Pancreas (tissue), 10 donors: ENCODE results near the gene DENND1A. TPM values are rescaled to one million over a fixed set of nuclear protein-coding genes. Genes with fewer than 3 reads are reported as not detected.

Source experiments
- ATAC-seq, 4 donors: fragments of 200-7000 bp; cut with Tn5 transposase; one replicate each; pipeline versions ENCODE4 v1.8.0 to v1.9.1; 2020; ENCODE audit warnings: mild to moderate bottlenecking in 4 of 4, moderate library complexity in 4 of 4
- DNase-seq, 6 donors: peaks; one replicate each; pipeline ENCODE4 v3.0.0-alpha.2; 2020
- FAIRE-seq: peaks from 2 replicates; lab custom pipeline; 2012; peaks lifted over from hg19 to GRCh38; lab: Jason Lieb, UNC
- H3K27ac ChIP-seq, 4 donors: fragments of 200-600 bp; sonication (generic); 1 replicate in 3 of 4; 2 replicates in 1 of 4; pipeline versions ENCODE4 v1.5.0 to v1.8.0; 2020
- H3K27me3 ChIP-seq, 4 donors: fragments of 200-600 bp; one replicate each; pipeline ENCODE4 v1.8.0; 2021
- H3K36me3 ChIP-seq, 3 donors: fragments of 200-600 bp; sonication (generic) in 1 of 3; one replicate each; pipeline versions ENCODE4 v1.5.0 to v1.8.0; 2020 to 2021
- H3K4me1 ChIP-seq, 3 donors: fragments of 200-600 bp; one replicate each; pipeline ENCODE4 v1.8.0; 2021
- H3K4me3 ChIP-seq, 4 donors: fragments of 200-600 bp; sonication (generic) in 2 of 4; one replicate each; pipeline versions ENCODE4 v1.5.0 to v1.8.0; 2020 to 2021
- H3K9me3 ChIP-seq, 4 donors: fragments of 200-600 bp; one replicate each; pipeline ENCODE4 v1.8.0; 2021
- WGBS, 2 donors: extraction: QIAGEN DNeasy Blood & Tissue Kit; methylation state at CpG; one replicate each; pipeline ENCODE4 v1.1.7; 2013; 5-methylcytosine and 5-hydroxymethylcytosine counted together
- intact Hi-C, 3 donors: fragments of 100-400 bp; cut with DNase I; formaldehyde crosslinking; loops; one replicate each; pipeline versions ENCODE4 v1.11.1 to v1.14.2; 2022
- polyA plus RNA-seq, 2 donors: library from polyadenylated mRNA; stranded (reverse); fragments of 200-250 nt; gene quantifications; one replicate each; pipeline ENCODE4 v1.2.3, GENCODE V29; 2013
- total RNA-seq, 6 donors: library from RNA; stranded (reverse); fragmentation: NEBNext Ultra II Directional in 4 of 6; extraction: Animal tissue kit (Norgen Biotek cat#: 25700) in 4 of 6; gene quantifications; one replicate each; pipeline versions ENCODE4 v1.2.1 to v1.2.4, GENCODE V29; 2021 to 2023
- TF ChIP-seq, protein P1 (sequence below), 4 donors: fragments of 200-600 bp; sonication (generic) in 3 of 4; IDR thresholded peaks; one replicate each; pipeline versions ENCODE4 v1.5.0 to v1.8.0; 2021; ENCODE audit warnings: antibody characterized with exemption in 4 of 4
- donor health status: healthy with polysubstance abuse.
- donor health status: DM: no; HTN: no; CAD: no; lungs with moderate emphysema.
- donor health status: DM: no; HTN: no; CAD: no.
- donor health status: control.
- donor health status: control.
- donor health status: Bipolar disorder and iron deficiency.
- donor health status: DM: yes; HTN: yes; CAD: no.
- donor health status: DM: no; HTN: no; CAD: no.
- donor health status: DM: no; HTN: no; CAD: no.
- donor health status: DM: yes; HTN: yes; CAD: no.

Gene DENND1A
- total and polyA plus RNA-seq, 8 donors: 4.5 to 8.3 (median 5.6) TPM

GRCh38 chr9:123373447-123373923, 556.4 kb downstream of the DENND1A start:
- WGBS, 2 donors: 4 to 6% methylated on average over 38 to 60 of the region's 60 CpGs
- Histone ChIP-seq H3K4me3 (no peak overlapping the region), H3K4me1 (peaks cover 0 to 6% (median 0%) of the 10 kb centered on the region in 3 donors), H3K27me3 (peaks cover 0 to 22% (median 0%) of the 10 kb centered on the region in 4 donors), H3K36me3 (no peaks in the 10 kb centered on the region), H3K27ac (no peak overlapping the region), H3K9me3 (no peaks in the 10 kb centered on the region)
- FAIRE-seq (no peak), DNase-seq (peak in 1 of 6 donors; percentile 53), ATAC-seq (peak in 1 of 4 donors; percentile 27)
- TF ChIP-seq, protein P1, sequence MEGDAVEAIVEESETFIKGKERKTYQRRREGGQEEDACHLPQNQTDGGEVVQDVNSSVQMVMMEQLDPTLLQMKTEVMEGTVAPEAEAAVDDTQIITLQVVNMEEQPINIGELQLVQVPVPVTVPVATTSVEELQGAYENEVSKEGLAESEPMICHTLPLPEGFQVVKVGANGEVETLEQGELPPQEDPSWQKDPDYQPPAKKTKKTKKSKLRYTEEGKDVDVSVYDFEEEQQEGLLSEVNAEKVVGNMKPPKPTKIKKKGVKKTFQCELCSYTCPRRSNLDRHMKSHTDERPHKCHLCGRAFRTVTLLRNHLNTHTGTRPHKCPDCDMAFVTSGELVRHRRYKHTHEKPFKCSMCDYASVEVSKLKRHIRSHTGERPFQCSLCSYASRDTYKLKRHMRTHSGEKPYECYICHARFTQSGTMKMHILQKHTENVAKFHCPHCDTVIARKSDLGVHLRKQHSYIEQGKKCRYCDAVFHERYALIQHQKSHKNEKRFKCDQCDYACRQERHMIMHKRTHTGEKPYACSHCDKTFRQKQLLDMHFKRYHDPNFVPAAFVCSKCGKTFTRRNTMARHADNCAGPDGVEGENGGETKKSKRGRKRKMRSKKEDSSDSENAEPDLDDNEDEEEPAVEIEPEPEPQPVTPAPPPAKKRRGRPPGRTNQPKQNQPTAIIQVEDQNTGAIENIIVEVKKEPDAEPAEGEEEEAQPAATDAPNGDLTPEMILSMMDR (IDR thresholded peaks at IDR 0.05): no peak
- intact Hi-C loops: no loop called here

DNA sequence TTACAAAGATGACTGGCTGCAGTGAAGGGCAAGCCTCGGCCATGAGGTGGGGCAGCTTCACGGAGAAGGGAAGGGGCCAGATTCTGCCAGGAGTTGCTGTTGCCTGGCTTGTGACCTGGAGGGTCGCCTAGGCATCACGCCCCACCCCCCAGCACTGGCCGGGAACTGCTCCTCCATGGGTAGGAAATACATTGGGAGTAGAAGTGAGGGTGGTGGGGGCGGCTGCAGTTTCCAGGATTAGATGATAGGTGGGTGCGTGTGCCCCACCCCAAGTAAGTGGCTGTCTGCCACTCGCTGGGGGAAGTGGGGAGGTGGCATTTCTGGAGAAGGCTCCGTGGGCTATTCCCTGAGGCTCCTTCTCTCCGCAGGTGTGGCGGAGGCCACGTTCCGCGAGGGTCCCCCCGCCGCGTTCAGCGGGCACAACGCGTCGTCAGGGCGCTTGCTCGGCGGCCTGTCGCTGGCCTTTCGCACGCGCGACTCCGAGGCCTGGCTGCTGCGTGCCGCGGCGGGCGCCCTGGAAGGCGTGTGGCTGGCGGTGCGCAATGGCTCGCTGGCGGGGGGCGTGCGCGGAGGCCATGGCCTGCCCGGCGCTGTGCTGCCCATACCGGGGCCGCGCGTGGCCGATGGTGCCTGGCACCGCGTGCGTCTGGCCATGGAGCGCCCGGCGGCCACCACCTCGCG, 557.0 kb downstream of the DENND1A start:
- Histone ChIP-seq H3K27ac (no peak overlapping the region), H3K27me3 (peaks cover 0 to 22% (median 0%) of the 10 kb centered on the region in 4 donors), H3K9me3 (no peaks in the 10 kb centered on the region), H3K4me1 (peaks cover 0 to 6% (median 0%) of the 10 kb centered on the region in 3 donors), H3K4me3 (no peak overlapping the region), H3K36me3 (no peaks in the 10 kb centered on the region)
- TF ChIP-seq, protein P1 (IDR thresholded peaks at IDR 0.05): no peak
- ATAC-seq: no peak
- 14 to 16% methylated on average over 45 to 58 of the region's 58 CpGs for WGBS, 2 donors
- intact Hi-C loops: no loop called here
- FAIRE-seq: no peak
- peak in 1 of 6 donors; percentile 43 for DNase-seq

DNA sequence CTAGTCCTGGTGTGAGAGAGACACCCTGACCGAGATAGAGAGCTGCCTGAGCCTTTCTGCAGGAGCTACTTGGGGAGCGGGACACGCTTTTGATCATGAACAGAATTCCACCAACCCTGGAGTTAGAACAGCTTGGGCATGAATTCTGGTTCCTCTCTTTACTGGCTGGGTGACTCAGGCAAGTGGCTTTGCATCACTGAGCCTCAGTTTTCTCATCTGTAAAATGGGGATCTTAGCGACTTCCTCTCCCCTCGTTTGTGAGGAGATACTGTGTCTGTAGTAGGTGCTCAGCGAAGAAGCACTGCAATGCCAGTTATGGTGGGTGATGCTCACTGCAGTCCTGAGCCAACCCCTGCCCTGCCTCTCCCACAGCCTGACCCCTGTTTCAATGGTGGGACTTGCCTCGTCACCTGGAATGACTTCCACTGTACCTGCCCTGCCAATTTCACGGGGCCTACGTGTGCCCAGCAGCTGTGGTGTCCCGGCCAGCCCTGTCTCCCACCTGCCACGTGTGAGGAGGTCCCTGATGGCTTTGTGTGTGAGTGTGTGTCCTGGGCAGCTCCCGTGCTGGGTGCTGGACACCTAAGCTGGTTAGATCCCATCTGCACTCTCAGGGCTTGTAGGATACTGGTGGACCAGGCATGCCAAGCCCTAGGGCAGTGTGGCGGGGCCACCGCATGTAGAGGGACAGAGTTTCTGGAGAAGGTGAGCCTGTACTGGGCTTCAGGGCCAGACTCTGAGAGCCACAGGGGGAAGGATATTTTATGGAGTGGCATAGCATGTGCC, 557.9 kb downstream of the DENND1A start:
- H3K4me1 ChIP-seq: peaks cover 0 to 6% (median 0%) of the 10 kb centered on the region in 3 donors
- ATAC-seq: no peak
- H3K36me3 ChIP-seq: no peaks in the 10 kb centered on the region
- H3K9me3 ChIP-seq: no peaks in the 10 kb centered on the region
- no peak overlapping the region for H3K4me3 ChIP-seq
- intact Hi-C loops: no loop called here
- peaks cover 0 to 22% (median 0%) of the 10 kb centered on the region in 4 donors for H3K27me3 ChIP-seq
- no peak for FAIRE-seq
- WGBS, 2 donors: 70 to 78% methylated on average over 14 of the region's 14 CpGs
- H3K27ac ChIP-seq: no peak overlapping the region
- peak in 1 of 6 donors; percentile 27 for DNase-seq
- TF ChIP-seq, protein P1 (IDR thresholded peaks at IDR 0.05): no peak

GRCh38 chr9:123371228-123371584, 558.7 kb downstream of the DENND1A start:
- no peaks in the 10 kb centered on the region for H3K36me3 ChIP-seq
- H3K9me3 ChIP-seq: no peaks in the 10 kb centered on the region
- H3K27ac ChIP-seq: no peak overlapping the region
- TF ChIP-seq, protein P1 (IDR thresholded peaks at IDR 0.05): no peak
- intact Hi-C loops: no loop called here
- FAIRE-seq (no peak), ATAC-seq (no peak), DNase-seq (peak in 1 of 6 donors; percentile 44)
- no peak overlapping the region for H3K4me3 ChIP-seq
- peaks cover 0 to 22% (median 0%) of the 10 kb centered on the region in 4 donors for H3K27me3 ChIP-seq
- 69 to 75% methylated on average over 18 of the region's 18 CpGs for WGBS, 2 donors
- peaks cover 0 to 6% (median 0%) of the 10 kb centered on the region in 3 donors for H3K4me1 ChIP-seq
